Karpas-422 (cell line): ENCODE results near the gene MRPL36. TPM values are rescaled to one million over a fixed set of nuclear protein-coding genes. Genes with fewer than 3 reads are reported as not detected.

ENCODE experiments used
- DNase-seq: peaks from one replicate; pipeline ENCODE4 v3.0.0-alpha.2; 2015
- H2AFZ ChIP-seq: fragments of 200-600 bp; sonication (generic); 2 replicates; pipeline ENCODE4 v1.6.1; 2014; ENCODE audit warnings: antibody characterized with exemption, low read length, mixed read lengths
- H3K27ac ChIP-seq: fragments of 200-600 bp; sonication (generic); 2 replicates; pipeline ENCODE4 v1.5.1; 2014; ENCODE audit warnings: mild to moderate bottlenecking, low read length, moderate library complexity
- H3K27me3 ChIP-seq: fragments of 200-600 bp; sonication (generic); 2 replicates; pipeline ENCODE4 v1.6.1; 2014; ENCODE audit warnings: low read length, mixed read lengths
- H3K36me3 ChIP-seq: fragments of 200-600 bp; sonication (generic); 2 replicates; pipeline ENCODE4 v1.6.1; 2014; ENCODE audit warnings: low read length, mixed read lengths; ENCODE audit not compliant: insufficient read depth
- H3K4me1 ChIP-seq: fragments of 200-600 bp; sonication (generic); 2 replicates; pipeline ENCODE4 v1.6.1; 2014; ENCODE audit warnings: mild to moderate bottlenecking, low read length, mixed read lengths
- H3K4me2 ChIP-seq: fragments of 200-600 bp; sonication (generic); 2 replicates; pipeline ENCODE4 v1.6.1; 2014; ENCODE audit warnings: low read length, low read depth, mild to moderate bottlenecking; ENCODE audit not compliant: poor library complexity, severe bottlenecking
- H3K4me3 ChIP-seq: fragments of 200-600 bp; sonication (generic); 2 replicates; pipeline ENCODE4 v1.5.1; 2014; ENCODE audit warnings: mild to moderate bottlenecking, antibody characterized with exemption, low read length, mixed read lengths
- H3K79me2 ChIP-seq: fragments of 200-600 bp; sonication (generic); 2 replicates; pipeline ENCODE4 v1.6.1; 2014; ENCODE audit warnings: mild to moderate bottlenecking, low read length, mixed read lengths
- H3K9ac ChIP-seq: fragments of 200-600 bp; sonication (generic); 2 replicates; pipeline ENCODE4 v1.6.0; 2014; ENCODE audit warnings: low read length
- H3K9me2 ChIP-seq: fragments of 200-600 bp; sonication (generic), shearing (Covaris generic); replicated peaks from 2 replicates; pipeline ENCODE4 v1.6.0; 2014; ENCODE audit warnings: mild to moderate bottlenecking, low read length, moderate library complexity; ENCODE audit not compliant: insufficient read depth
- H3K9me3 ChIP-seq: fragments of 300-700, 200-600 bp; sonication (generic); 2 replicates; pipeline ENCODE4 v1.6.1; 2014; ENCODE audit warnings: low read length, mixed read lengths
- H4K20me1 ChIP-seq: fragments of 200-600 bp; sonication (generic); 2 replicates; pipeline ENCODE4 v1.6.1; 2014; ENCODE audit warnings: mild to moderate bottlenecking, antibody characterized with exemption, low read length, low read depth; ENCODE audit not compliant: insufficient read depth
- total RNA-seq: library from RNA; depleted of rRNA; stranded (reverse); fragments of >200 nt; shearing (Covaris generic); gene quantifications from 2 replicates; pipeline ENCODE4 v1.2.3, GENCODE V29; 2014; ENCODE audit warnings: low replicate concordance

Gene MRPL36
- total RNA-seq, 1 experiment from 2014 or later, result 67.1 TPM

DNA sequence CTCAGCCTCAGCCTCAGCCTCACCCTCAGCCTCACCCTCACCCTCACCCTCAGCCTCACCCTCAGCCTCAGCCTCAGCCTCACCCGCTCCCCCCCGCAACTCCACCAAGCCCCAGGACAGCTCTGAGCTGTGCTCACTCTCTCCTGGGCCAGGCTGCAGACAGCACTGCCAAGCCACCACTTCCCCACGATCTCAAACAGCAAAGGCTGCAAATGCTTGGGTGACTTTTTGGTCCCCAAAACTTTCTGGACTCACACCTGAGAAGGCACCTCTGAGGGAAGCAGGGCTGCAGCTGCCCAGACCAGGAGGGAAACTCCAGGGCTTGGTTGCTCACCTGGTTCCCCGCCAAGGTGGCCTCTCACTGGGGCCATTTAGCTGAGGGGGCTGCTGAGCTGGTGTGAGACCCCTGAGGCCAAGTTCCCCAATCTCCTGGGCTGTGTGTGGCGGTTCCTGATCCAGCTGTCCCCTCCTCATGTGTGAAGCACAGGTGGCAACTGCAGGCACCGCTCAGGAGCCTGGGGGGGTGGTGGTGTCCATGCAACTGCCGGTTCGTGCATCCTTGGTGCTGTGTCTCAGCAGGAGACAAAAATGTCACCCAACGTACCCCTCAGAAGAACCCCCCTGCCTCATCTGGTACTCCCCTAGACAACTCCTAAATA lies 17.8 kb downstream of the MRPL36 start:
- Histone ChIP-seq H3K36me3 (no peaks in the 10 kb centered on the region), H2AFZ (no peak overlapping the region), H3K79me2 (no peaks in the 10 kb centered on the region), H4K20me1 (no peaks in the 10 kb centered on the region), H3K9me2 (no peaks in the 10 kb centered on the region), H3K4me2 (peak overlapping the region; percentile 68), H3K27me3 (no peaks in the 10 kb centered on the region), H3K4me1 (peaks cover 41% of the 10 kb centered on the region), H3K27ac (peak overlapping the region; percentile 82), H3K4me3 (peak overlapping the region; percentile 56), H3K9ac (peak overlapping the region; percentile 52), H3K9me3 (no peaks in the 10 kb centered on the region)
- peak; percentile 59 for DNase-seq

DNA sequence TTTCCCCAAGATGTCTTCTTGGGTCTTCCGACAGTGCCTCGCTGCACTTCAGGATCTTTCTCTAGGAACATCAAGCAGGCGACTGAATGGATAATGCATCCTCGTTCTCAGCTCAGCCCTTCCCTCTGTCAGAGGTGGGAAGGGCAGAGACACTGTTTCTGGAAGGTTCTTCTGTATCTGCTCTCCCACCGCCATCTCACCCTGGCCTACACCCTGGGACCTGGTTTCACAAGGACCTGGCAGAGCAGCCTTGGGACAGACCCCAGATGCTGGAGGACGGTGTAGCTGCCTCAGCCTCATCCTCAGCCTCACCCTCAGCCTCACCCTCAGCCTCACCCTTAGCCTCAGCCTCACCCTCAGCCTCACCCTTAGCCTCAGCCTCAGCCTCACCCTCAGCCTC lies 18.5 kb downstream of the MRPL36 start:
- Histone ChIP-seq H3K27me3 (no peaks in the 10 kb centered on the region), H3K9me2 (no peaks in the 10 kb centered on the region), H3K4me1 (peaks cover 41% of the 10 kb centered on the region), H3K79me2 (no peaks in the 10 kb centered on the region), H2AFZ (no peak overlapping the region), H3K36me3 (no peaks in the 10 kb centered on the region), H3K4me3 (no peak overlapping the region), H3K27ac (no peak overlapping the region), H3K4me2 (no peak overlapping the region), H3K9ac (no peak overlapping the region), H4K20me1 (no peaks in the 10 kb centered on the region), H3K9me3 (no peaks in the 10 kb centered on the region)
- no peak for DNase-seq

DNA sequence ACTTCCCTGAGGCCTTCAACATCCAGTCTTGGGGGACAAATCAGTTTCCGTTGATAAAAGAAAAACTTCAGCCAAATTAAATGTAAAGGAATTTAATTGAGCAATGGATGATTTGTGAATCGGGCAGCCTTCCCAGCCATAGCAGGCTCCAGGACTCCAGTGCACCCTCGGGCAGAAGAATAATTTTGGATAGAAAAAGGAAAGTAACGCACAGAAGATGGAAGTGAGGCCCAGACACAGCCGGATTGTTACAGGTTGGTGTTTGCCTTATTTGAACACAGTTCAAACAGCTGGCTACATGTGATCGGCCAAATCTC lies 19.1 kb downstream of the MRPL36 start:
- H3K27me3 ChIP-seq, result no peaks in the 10 kb centered on the region
- no peaks in the 10 kb centered on the region for H3K79me2 ChIP-seq
- no peaks in the 10 kb centered on the region for H3K9me3 ChIP-seq
- no peak overlapping the region for H3K4me2 ChIP-seq
- no peak for DNase-seq
- H3K36me3 ChIP-seq, result no peaks in the 10 kb centered on the region
- no peak overlapping the region for H3K9ac ChIP-seq
- H3K4me3 ChIP-seq, result no peak overlapping the region
- H2AFZ ChIP-seq, result no peak overlapping the region
- H4K20me1 ChIP-seq, result no peaks in the 10 kb centered on the region
- H3K4me1 ChIP-seq, result peaks cover 41% of the 10 kb centered on the region
- no peaks in the 10 kb centered on the region for H3K9me2 ChIP-seq
- H3K27ac ChIP-seq, result no peak overlapping the region

DNA sequence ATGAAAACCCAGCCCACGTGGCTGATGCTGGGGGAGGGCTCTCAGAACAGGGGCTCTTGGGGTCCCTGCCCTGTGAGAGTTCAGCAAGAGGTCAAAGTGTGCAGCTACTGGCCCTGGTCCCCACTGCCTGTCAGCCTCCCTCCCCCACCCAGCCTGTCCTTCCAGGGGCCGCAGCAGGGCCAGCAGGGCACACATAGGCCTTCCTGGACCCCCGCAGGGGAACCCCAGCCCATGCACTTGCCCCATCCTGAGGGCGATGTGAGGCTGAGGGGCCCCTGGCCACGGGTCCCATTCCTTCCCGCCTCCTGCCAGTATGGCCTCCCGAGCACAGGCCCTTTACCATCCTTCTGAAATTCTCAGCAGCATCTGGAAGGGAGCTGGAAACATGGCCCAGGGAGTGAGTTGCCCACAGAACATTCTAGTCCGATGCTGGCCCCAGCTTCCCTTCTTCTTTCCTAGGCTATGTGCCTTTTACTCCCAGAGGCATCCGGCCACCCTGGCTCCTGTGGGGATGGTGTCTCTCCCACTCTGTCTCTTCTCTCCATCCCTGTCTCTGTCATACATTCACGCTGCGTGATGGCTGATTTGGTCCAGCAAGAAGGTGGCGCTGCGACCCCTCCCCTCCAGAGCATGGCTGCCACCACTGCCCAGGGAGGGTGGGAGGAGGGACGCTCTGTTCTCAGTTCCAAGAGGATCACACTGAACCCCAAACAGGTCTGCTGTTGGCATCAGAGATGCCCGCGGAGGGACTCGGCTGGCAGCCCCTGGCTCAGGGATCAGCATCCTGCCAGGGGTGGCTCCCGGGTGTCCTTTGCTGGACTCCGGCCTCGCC lies 19.6 kb downstream of the MRPL36 start:
- H3K4me1 ChIP-seq, result peaks cover 42% of the 10 kb centered on the region
- H3K9me3 ChIP-seq, result no peaks in the 10 kb centered on the region
- H3K36me3 ChIP-seq, result no peaks in the 10 kb centered on the region
- H3K9me2 ChIP-seq, result no peaks in the 10 kb centered on the region
- H3K9ac ChIP-seq, result no peak overlapping the region
- H3K4me3 ChIP-seq, result no peak overlapping the region
- no peak overlapping the region for H3K4me2 ChIP-seq
- H4K20me1 ChIP-seq, result no peaks in the 10 kb centered on the region
- no peak overlapping the region for H3K27ac ChIP-seq
- DNase-seq, result no peak
- no peaks in the 10 kb centered on the region for H3K79me2 ChIP-seq
- H3K27me3 ChIP-seq, result no peaks in the 10 kb centered on the region
- H2AFZ ChIP-seq, result no peak overlapping the region

DNA sequence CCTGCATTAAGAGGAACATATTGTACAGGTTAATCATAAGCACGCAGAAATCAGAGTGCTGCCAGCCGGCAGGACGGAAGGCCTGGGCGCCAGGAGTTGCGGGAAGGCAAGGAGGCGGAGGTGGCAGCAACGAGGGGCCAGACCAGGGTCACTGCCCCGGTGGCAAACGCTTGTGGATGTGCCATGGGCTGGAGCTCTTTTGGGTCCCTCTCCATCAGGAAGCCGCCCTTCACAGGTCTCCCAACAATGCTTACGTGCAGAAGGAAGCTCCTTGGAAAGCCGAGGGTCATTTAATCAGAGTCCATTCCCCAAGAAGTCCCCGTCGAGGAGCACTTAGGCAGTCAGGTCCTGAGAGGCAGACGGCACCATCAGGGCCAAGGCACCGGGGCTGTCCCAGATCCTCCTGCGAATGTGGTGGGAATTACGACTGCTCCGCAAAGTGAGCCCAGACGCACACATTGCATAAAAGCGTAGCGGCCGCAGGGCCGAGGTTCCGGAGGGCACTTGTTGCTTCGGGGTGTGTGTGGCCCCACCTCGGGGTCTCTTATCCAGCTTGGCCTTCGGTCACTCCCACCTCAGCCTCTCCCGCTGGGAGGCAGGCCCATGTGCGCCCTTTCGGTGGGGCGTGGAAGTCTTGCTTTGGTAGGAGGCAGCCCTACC lies 20.5 kb downstream of the MRPL36 start:
- peaks cover 33% of the 10 kb centered on the region for H3K4me1 ChIP-seq
- H3K4me2 ChIP-seq, result no peak overlapping the region
- DNase-seq, result no peak
- H3K27me3 ChIP-seq, result no peaks in the 10 kb centered on the region
- H4K20me1 ChIP-seq, result no peaks in the 10 kb centered on the region
- H3K79me2 ChIP-seq, result no peaks in the 10 kb centered on the region
- H3K9me2 ChIP-seq, result no peaks in the 10 kb centered on the region
- H3K27ac ChIP-seq, result no peak overlapping the region
- H3K9me3 ChIP-seq, result no peaks in the 10 kb centered on the region
- no peak overlapping the region for H3K9ac ChIP-seq
- no peak overlapping the region for H3K4me3 ChIP-seq
- no peaks in the 10 kb centered on the region for H3K36me3 ChIP-seq
- no peak overlapping the region for H2AFZ ChIP-seq

DNA sequence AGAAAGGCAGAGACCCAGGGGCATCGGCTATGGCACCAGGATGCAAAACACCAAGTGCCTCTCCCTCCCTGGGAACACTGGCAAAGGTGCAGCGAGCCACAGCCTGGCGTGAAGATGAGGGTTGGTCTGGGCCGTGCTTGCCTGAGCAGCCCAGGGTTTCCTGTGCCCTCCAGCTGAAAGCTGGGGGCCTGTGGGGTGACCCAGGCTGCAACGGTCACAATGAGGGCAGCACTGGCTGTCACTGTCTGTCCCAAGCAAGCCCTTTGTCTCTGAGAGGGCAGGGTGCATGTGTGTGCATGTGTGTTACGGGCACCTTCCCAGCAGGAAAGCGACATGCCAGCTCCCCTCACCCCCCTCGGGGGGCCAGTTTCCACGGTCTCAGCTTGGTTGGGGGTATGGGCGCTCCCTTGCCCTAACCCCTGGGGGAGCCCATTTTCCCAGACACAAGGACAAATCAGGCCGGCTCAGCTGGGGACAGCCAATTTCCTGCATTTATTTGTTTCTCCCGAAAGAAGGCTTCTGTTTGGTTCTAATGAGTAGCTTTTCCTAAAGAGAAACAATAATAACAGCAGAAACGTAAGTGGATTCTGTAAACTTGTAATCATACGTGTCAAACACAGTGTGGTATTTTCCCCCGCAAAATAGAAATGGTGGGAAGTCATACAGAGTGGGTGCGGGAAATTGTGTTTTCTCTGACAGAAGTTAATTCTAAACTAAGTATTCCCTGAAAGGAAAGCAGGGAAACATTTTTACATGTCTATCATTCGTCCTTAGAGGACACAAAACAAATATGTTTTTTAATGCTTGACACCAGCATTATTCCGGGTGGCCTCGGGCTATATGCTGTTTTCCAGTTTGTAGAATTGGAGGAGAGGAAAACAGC lies 21.3 kb downstream of the MRPL36 start:
- Histone ChIP-seq H3K36me3 (no peaks in the 10 kb centered on the region), H3K4me3 (no peak overlapping the region), H3K27ac (no peak overlapping the region), H3K4me2 (no peak overlapping the region), H3K9me2 (no peaks in the 10 kb centered on the region), H4K20me1 (no peaks in the 10 kb centered on the region), H3K79me2 (no peaks in the 10 kb centered on the region), H2AFZ (no peak overlapping the region), H3K4me1 (peaks cover 26% of the 10 kb centered on the region), H3K9ac (no peak overlapping the region), H3K27me3 (no peaks in the 10 kb centered on the region), H3K9me3 (no peaks in the 10 kb centered on the region)
- DNase-seq, result no peak

DNA sequence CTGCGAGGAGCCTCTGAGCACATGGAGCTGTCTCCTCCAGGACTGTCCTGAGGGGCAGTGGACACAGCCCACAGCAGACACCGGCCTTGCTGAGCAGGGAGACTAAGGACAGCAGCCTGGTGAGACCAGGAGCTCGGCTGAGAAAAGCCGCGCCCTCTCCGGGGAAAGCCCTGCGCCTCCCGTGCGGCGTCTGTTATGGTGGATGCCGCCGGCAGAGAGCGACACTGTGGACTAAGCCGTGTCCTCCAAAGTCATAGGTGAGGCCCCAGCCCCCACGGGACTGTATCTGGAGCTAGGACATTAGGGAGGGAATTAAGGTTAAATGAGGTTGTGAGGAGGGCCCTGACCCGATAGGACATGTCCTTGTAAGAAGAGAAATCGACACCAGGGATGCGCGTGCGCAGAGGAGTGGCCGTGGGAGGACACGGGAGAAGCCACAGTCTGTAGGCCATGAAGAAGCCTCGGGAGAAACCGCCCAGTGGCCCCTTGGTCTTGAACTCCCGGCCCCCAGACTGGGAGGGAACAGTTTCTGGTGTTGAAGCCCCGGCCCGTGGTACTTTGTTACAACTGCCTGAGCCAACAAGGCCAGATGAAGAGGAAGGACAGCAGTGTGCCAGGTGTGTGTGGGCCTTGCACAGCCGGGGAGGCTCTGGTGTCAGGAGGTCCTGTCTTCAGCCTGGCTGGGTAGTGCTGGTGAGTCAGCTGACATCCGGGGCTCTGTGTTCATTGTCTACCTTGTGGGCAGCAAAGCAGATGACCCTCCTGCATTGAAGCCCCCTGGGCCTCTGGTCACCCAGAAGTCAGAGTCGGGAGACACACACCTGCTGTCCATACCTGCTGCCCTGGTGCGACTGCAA lies 22.1 kb downstream of the MRPL36 start:
- H3K9me2 ChIP-seq, result no peaks in the 10 kb centered on the region
- H3K27me3 ChIP-seq, result no peaks in the 10 kb centered on the region
- no peak for DNase-seq
- H3K9me3 ChIP-seq, result no peaks in the 10 kb centered on the region
- no peaks in the 10 kb centered on the region for H3K36me3 ChIP-seq
- H2AFZ ChIP-seq, result no peak overlapping the region
- no peak overlapping the region for H3K4me3 ChIP-seq
- H3K4me2 ChIP-seq, result no peak overlapping the region
- peaks cover 17% of the 10 kb centered on the region for H3K4me1 ChIP-seq
- H3K79me2 ChIP-seq, result no peaks in the 10 kb centered on the region
- no peaks in the 10 kb centered on the region for H4K20me1 ChIP-seq
- no peak overlapping the region for H3K27ac ChIP-seq
- no peak overlapping the region for H3K9ac ChIP-seq
